Muscle layer of duodenum (tissue), 2 donors: Measurements from ENCODE around the gene PLA2G4C.

Experiments used
- H3K27ac ChIP-seq: one replicate; pipeline ENCODE4 v1.7.0; 2013; ENCODE audit warnings: mild to moderate bottlenecking, low read length
- H3K27me3 ChIP-seq: one replicate; pipeline ENCODE4 v1.7.0; 2013; ENCODE audit warnings: low read depth, mild to moderate bottlenecking, control low read depth, low read length
- H3K36me3 ChIP-seq, 2 donors: one replicate each; pipeline ENCODE4 v1.7.0; 2013; ENCODE audit warnings: low read length in 2 of 2, control low read depth in 1 of 2, mild to moderate bottlenecking in 1 of 2; ENCODE audit not compliant: insufficient read depth in 2 of 2, control insufficient read depth in 1 of 2
- H3K4me1 ChIP-seq, 2 donors: one replicate each; pipeline ENCODE4 v1.7.0; 2013; ENCODE audit warnings: low read length in 2 of 2, mild to moderate bottlenecking in 2 of 2, control low read depth in 1 of 2, moderate library complexity in 1 of 2; ENCODE audit not compliant: insufficient read depth in 2 of 2, control insufficient read depth in 1 of 2
- H3K4me3 ChIP-seq, 2 donors: one replicate each; pipeline ENCODE4 v1.7.0; 2013; ENCODE audit warnings: low read length in 2 of 2, low read depth in 1 of 2, mild to moderate bottlenecking in 1 of 2
- H3K9me3 ChIP-seq, 2 donors: one replicate each; pipeline ENCODE4 v1.7.0; 2013; ENCODE audit warnings: low read length in 2 of 2, control low read depth in 1 of 2, mild to moderate bottlenecking in 1 of 2; ENCODE audit not compliant: control insufficient read depth in 1 of 2
- donor health status: healthy.

Gene PLA2G4C

DNA sequence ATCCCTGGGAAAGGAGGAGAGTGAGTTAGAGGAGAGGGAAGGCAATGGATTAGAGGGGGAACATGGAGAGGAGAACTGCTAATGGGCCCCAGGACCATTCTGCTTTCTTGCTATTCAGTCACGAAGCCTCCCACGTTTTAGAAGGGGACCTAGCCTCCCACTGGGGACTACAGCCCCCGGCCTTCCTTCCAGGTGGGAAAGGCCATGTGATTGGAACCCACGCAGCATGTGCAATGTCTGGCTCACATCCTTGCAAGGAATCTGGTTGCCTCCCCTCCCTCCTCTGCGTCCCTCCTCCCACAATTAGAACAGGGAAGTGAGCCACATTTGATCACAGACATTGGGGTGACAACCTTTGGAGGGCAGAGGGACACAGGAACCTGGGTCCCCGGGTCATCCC lies 22.5 kb upstream of the PLA2G4C start:
- Histone ChIP-seq H3K27ac (no peak overlapping the region), H3K4me1 (no peaks in the 10 kb centered on the region), H3K27me3 (no peaks in the 10 kb centered on the region), H3K9me3 (no peaks in the 10 kb centered on the region), H3K4me3 (no peak overlapping the region), H3K36me3 (peaks cover 0 to 15% of the 10 kb centered on the region in 2 donors)

DNA sequence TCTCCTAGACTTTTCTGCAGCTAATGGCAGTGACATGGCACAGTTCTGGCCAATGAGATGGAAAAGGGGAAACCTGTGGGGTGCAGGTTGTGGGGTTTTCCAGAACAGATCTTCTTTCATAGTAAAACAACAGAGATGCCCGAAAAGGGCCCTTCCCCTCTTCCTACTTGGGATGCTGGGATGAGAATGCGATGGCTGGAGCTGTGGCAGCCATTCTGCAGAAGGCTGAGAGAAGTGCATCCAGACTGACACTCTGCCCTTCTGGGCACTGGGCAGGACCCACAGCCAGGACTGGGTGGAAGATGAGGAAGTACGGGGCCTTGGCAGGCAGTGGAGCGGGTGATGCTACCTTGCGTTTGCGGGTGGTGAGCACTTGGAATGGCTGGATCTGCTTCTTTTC lies 16.9 kb upstream of the PLA2G4C start:
- no peak overlapping the region for H3K27ac ChIP-seq
- H3K36me3 ChIP-seq = peaks cover 0 to 24% of the 10 kb centered on the region in 2 donors
- H3K4me1 ChIP-seq = no peaks in the 10 kb centered on the region
- no peak overlapping the region for H3K4me3 ChIP-seq
- no peaks in the 10 kb centered on the region for H3K9me3 ChIP-seq
- H3K27me3 ChIP-seq = no peaks in the 10 kb centered on the region

DNA sequence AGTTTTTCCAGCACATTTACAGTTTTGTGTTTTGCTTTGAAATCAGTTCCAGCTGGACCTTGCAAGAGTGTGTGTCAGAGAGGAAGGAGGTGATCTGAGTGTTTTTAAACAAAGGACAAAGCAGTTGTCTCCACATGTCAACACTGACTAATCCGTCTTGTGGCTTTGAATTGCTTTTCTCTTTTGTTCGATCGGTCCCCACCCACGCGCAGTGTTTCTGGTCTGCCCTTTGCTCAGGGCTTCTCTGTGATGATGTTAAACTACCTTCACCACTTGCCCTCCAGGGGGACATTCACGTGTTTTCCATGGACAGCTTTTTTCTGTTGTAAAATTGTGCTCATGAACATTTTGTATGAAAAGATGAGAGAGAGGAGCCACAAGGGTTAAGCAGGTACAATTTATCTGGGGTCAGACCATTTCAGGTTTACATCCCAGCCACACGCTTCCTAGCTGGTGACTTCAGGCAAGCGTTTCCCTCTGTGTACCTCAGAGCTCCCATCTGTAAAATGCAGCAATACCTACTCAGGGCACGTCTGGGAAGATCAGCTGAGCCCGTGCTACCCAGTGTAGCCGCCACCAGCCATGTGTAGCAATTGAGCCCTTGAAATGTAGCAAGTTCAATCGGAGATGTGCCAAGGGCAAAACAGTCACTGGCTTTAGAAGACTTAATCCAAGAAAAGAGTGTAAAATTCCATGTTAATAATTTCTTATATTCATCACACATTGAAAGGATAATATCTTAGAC lies 13.5 kb upstream of the PLA2G4C start:
- Histone ChIP-seq H3K4me1 (no peaks in the 10 kb centered on the region), H3K4me3 (no peak overlapping the region), H3K27me3 (no peaks in the 10 kb centered on the region), H3K27ac (no peak overlapping the region), H3K36me3 (peaks cover 0 to 21% of the 10 kb centered on the region in 2 donors), H3K9me3 (no peaks in the 10 kb centered on the region)

DNA sequence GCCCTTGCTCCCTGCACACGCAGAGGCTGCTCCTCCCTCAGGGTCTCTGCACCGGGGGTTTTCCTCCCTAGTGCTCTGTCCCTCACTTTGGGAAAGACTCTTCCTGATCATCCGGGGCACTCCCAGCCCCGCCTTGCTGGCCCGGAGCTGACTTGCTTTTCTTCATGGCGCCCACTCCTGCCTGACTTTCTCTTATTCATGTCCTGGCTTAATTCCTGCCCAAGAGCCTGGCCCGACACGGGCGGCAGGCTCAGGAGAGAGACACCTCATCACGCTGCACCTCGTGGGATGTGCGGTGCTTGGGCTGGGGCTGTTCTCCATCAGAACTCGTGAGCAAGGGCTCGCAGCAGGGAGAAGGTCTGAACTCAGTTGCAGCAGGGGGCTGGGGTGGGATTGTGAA lies 11.8 kb upstream of the PLA2G4C start:
- peaks cover 0 to 10% of the 10 kb centered on the region in 2 donors for H3K36me3 ChIP-seq
- H3K4me3 ChIP-seq = no peak overlapping the region
- H3K4me1 ChIP-seq = no peaks in the 10 kb centered on the region
- no peak overlapping the region for H3K27ac ChIP-seq
- no peaks in the 10 kb centered on the region for H3K9me3 ChIP-seq
- no peaks in the 10 kb centered on the region for H3K27me3 ChIP-seq

DNA sequence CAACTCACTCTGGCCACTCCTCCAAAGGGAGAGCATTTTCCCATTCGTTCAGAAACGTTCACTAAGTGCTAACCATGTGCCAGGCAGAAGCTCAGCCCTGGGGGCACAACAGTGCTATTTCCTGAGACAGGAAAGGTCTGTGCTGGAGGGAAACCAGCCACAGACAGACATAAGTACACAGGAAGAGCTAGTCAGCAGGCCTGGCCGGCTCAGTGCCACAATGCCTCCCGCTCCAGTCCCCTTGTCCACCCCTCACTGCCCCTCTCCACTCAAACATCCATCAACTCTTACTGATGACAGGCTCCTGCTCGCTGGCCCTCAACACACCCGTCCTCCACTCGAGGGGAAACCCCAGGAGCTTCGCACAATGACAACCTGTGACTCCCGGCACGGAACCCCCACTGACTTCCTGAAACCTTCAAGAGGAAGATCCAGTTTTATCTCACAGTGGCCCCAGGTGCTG lies 11.3 kb upstream of the PLA2G4C start:
- Histone ChIP-seq H3K9me3 (no peaks in the 10 kb centered on the region), H3K27me3 (no peaks in the 10 kb centered on the region), H3K4me3 (no peak overlapping the region), H3K36me3 (peaks cover 0 to 5% of the 10 kb centered on the region in 2 donors), H3K4me1 (no peaks in the 10 kb centered on the region), H3K27ac (no peak overlapping the region)

DNA sequence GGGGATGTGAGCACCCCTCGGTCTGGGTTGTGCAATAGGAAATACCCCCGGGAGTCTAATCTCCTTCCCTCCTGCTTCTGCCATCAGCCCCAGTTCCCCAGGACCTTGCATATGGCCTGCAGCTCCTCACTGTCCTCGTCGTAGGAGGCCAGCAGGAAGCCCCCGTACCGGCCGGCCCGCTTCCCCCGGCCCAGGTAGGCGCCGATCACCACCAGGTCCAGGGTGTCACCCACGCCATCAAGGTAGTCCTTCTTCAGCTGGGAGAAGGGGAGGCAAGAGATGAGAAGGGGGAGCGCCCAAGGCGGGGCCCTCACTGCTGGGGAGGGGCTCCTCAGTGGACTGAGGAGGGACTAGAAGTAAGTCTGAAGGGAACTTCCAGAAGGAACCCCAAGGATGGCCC lies 10.4 kb upstream of the PLA2G4C start:
- no peaks in the 10 kb centered on the region for H3K9me3 ChIP-seq
- H3K36me3 ChIP-seq = peaks cover 0 to 3% of the 10 kb centered on the region in 2 donors
- H3K4me1 ChIP-seq = no peaks in the 10 kb centered on the region
- H3K27ac ChIP-seq = no peak overlapping the region
- no peak overlapping the region for H3K4me3 ChIP-seq
- no peaks in the 10 kb centered on the region for H3K27me3 ChIP-seq

DNA sequence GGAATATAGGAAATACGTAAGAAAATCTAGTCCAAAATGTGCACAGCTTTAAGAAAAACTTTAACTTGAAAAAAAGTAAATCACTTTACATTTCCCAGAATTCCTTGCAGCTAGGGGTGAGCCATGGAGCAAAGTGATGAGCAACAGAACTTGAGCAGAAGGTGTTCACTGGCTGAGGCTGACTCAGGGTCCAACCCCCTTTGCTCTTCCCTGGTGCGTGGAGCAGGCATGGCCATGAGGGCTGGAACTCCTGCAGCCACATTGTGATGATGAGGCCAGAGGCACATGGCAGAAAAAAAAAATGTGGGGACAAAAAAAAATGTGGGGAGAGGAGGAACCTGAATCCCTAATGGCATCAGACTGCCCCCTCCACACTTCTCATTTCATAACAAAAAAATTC lies 9.9 kb upstream of the PLA2G4C start:
- H3K4me1 ChIP-seq = no peaks in the 10 kb centered on the region
- H3K4me3 ChIP-seq = no peak overlapping the region
- H3K27ac ChIP-seq = no peak overlapping the region
- no peaks in the 10 kb centered on the region for H3K27me3 ChIP-seq
- peaks cover 0 to 3% of the 10 kb centered on the region in 2 donors for H3K36me3 ChIP-seq
- no peaks in the 10 kb centered on the region for H3K9me3 ChIP-seq

DNA sequence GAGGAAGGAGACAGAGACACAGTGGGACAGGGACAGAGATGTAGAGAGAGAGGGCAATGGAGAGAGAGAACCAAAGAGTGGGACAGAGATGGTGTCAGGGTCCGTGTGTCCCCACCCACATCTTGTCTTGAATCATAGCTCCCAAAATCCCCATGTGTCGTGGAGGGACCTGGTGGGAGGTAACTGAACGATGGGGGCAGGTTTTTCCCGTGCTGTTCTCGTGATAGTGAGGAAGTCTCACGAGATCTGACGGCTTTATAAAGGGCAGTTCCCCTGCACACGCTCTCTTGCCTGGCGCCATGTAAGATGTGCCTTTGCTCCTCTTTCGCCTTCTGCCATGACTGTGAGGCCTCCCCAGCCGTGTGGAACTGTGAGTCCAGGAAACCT lies 7.5 kb upstream of the PLA2G4C start:
- H3K36me3 ChIP-seq = peaks cover 0 to 2% of the 10 kb centered on the region in 2 donors
- no peak overlapping the region for H3K27ac ChIP-seq
- H3K4me3 ChIP-seq = no peak overlapping the region
- H3K4me1 ChIP-seq = no peaks in the 10 kb centered on the region
- H3K9me3 ChIP-seq = no peaks in the 10 kb centered on the region
- no peaks in the 10 kb centered on the region for H3K27me3 ChIP-seq

DNA sequence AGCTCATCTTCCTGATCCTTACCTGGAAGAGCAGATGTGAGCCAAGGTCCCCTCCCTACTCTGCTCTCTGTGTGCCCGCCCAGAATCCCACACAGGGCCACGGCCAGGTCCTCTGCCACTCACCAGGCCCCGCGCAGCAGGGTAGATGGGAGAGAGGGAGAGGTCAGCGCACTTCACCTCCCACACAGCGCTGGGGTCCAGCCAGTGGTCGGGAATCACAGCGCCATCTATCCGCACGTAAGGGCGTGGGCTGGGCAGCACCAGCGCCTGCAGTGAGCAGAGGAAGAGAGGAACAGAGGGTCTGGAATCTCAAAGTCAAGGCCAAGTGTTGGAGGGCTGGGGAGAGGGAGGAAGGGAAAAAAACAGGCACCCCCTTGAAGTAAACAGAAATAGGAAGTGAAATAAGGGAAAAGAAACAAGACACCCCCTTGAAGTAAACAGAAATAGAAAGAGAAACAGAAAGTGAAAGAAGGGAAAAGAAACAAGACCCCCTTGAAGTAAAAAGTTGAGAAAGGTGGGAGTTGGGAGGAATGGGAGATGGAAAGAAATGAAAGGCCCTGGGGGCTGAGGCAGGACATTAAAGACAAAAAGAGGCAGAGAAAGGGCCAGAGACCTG lies 7.0 kb upstream of the PLA2G4C start:
- no peaks in the 10 kb centered on the region for H3K27me3 ChIP-seq
- H3K4me3 ChIP-seq = no peak overlapping the region
- H3K4me1 ChIP-seq = no peaks in the 10 kb centered on the region
- H3K36me3 ChIP-seq = no peaks in the 10 kb centered on the region
- no peaks in the 10 kb centered on the region for H3K9me3 ChIP-seq
- H3K27ac ChIP-seq = no peak overlapping the region

DNA sequence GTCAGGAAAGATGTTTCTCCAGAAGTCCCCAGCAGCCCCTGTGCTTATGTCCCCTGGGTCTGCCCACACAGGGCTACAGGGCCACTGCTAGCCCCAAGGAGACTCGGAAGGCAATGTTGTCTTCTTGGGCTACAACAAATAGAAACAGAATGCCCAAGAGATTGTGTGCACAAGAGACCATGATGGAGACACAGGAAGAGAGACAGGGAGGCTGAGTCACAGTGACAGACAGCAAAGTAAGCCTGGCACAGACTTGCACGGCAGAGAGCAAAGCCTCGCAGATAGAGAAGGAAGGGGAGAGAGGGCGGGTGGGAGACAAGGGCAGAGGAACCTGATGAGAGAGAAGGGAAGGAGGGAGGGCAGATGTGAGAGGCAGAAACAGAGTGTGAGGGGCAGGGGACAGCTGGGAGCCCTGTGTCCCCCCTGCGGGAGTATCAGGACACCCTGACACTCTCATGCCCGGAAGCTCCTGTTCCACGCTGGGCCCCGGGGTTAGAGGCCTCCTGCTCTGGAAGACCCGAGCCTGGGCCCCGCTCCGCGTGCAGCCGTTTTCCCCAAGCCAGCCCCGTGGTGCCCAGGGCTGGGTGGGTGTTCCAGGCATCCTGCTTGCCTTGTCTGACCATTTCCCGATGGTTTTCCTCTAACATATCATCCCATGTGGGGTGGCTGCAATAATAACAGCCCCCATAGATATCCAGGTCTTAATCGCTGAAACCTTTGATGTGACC lies 2.7 kb upstream of the PLA2G4C start:
- H3K27ac ChIP-seq = no peak overlapping the region
- H3K9me3 ChIP-seq = no peaks in the 10 kb centered on the region
- H3K4me1 ChIP-seq = peaks cover 0 to 4% of the 10 kb centered on the region in 2 donors
- H3K36me3 ChIP-seq = no peaks in the 10 kb centered on the region
- H3K4me3 ChIP-seq = no peak overlapping the region
- no peaks in the 10 kb centered on the region for H3K27me3 ChIP-seq

DNA sequence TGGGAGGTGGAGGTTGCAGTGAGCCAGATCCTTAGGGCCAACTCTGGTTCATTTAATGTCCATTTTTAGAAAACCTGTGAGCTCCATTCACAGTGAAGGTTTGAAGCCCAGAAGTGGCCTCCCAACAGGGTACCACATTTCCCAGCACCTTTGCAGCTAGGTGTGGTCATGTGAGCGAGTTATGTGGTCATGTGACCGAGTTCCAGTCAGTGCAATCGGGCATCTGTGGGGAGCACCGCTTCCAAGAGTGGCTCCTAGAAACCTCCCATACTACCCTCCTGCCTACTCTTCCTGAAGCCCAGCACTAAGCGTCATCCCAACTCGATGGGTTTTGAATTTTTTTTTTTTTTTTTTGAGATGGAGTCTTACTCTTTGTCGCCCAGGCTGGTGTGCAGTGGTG lies 663 bp upstream of the PLA2G4C start:
- Histone ChIP-seq H3K27me3 (no peaks in the 10 kb centered on the region), H3K9me3 (no peaks in the 10 kb centered on the region), H3K27ac (peak overlapping the region; percentile 92), H3K4me1 (peaks cover 0 to 13% of the 10 kb centered on the region in 2 donors), H3K36me3 (no peaks in the 10 kb centered on the region), H3K4me3 (peak overlapping the region in 1 of 2 donors; percentile 63)
